ENCODE data around the gene MARK4.

GRCh38 chr19:45258862-45259261 is 7.8 kb downstream of the MARK4 start:
- TF ChIP-seq POLR2AphosphoS5 (IDR thresholded peaks at IDR 0.05; ENCODE audit: insufficient read depth in 1 of 2, low read depth in 1 of 2) (no peak), POLR2A (IDR thresholded peaks at IDR 0.05) (no peak)
